ENCODE measurements around the gene PLEKHM1.
"Not testable (repeated sequence)": the region's sequence is repeated elsewhere in the genome, so short reads cannot be mapped to it uniquely, and the experiment has no call there.

DNA sequence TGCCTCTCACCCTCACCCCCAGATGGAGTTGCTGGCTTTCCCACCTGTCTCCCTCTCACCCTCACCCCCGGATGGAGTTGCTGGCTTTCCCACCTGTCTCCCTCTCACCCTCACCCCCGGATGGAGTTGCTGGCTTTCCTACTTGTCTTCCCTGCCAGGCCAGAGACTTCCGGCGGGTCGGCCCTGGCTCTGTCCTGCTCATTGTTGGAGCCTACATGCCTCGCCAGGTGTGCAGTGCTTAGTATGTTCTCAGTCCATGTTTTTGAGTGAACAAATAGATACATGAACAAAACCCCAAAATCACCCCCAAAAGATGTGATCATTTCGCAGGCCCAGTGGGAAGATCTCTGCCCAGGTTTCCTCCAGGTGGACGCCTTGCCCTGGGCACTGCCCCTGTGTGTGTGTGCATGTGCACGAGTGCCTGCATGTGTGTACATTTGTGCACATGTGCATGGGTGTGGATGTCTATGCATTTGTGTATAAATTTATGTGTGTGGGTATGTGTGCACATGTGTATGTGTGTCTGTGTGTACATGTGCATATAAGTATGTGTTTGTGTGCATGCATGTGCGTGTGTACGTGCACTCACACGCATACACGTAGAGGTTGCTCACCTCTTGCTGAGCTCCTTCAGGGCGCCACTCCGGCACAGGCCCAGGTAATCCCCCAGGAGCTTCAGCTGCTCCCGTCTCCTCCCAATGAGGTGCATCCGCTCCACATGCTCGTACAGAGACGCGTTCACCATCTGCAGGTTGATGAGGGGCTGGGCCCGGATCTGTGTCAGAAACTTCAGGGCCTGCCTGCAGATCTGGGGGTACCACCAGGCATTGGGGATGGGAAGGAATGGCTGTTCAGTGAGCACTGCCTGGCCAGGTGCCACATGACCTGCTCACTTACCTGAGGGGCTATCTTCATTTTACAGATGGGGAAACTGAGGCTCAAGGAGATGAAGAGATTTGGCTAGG, 45.4 kb downstream of the PLEKHM1 start:
- not testable (repeated sequence) for TF ChIP-seq EZH2 (IDR thresholded peaks at IDR 0.05; ENCODE audit: insufficient read depth, poor library complexity, severe bottlenecking); EZH2phosphoT487 (IDR thresholded peaks at IDR 0.05; ENCODE audit: insufficient read depth, low read depth)

All from GM23248 (cell line).